Stimulated activated CD4-positive, alpha-beta T cell treated with anti-CD3 and anti-CD28 coated beads, Interleukin-1b, Interleukin-23, amount 100 ng/mL, for 1 hour (primary cell): ENCODE results near the gene ZNF646.

Experiments
- DNase-seq, 2 donors: peaks; one replicate each; pipeline ENCODE4 v3.0.0-alpha.2; 2020; ENCODE audit warnings: low read depth in 2 of 2

ZNF646 gene

GRCh38 chr16:31073970-31074813 lies at the start of gene ZNF646, which contains the start of gene ZNF668:
Gene ZNF646 (plus strand): TSS chr16:31074422. CDS start chr16:31076325, 1,903 bp downstream.
Gene ZNF668 (minus strand): TSS chr16:31074240. CDS start chr16:31064459, 9,781 bp downstream.
- peak; percentile 88 to 90 for DNase-seq

- DNase-seq: no peak
Measured at GRCh38 chr16:31025339-31025738, 48.9 kb upstream of the ZNF646 start.

- DNase-seq: no peak
Measured at GRCh38 chr16:31029272-31029671, 45.0 kb upstream of the ZNF646 start.

- no peak for DNase-seq
Measured at GRCh38 chr16:31031276-31031675, 42.9 kb upstream of the ZNF646 start.

GRCh38 chr16:31032736-31033708 lies 41.2 kb upstream of the ZNF646 start, which contains the start of gene STX4:
Gene STX4 (plus strand): TSS chr16:31033558. CDS start chr16:31033806, 248 bp downstream.
- DNase-seq: peak; percentile 92

- DNase-seq: peak; percentile 52 to 71
Measured at GRCh38 chr16:31033709-31034492, 40.3 kb upstream of the ZNF646 start.

- no peak for DNase-seq
Measured at GRCh38 chr16:31036691-31037090, 37.5 kb upstream of the ZNF646 start.

- no peak for DNase-seq
Measured at GRCh38 chr16:31038993-31039392, 35.2 kb upstream of the ZNF646 start.

GRCh38 chr16:31042866-31043265 lies 31.4 kb upstream of the ZNF646 start:
- no peak for DNase-seq

GRCh38 chr16:31043352-31043751 lies 30.9 kb upstream of the ZNF646 start:
- no peak for DNase-seq

GRCh38 chr16:31043898-31044481 lies 30.2 kb upstream of the ZNF646 start:
- DNase-seq: no peak

- no peak for DNase-seq
Measured at GRCh38 chr16:31050280-31051030, 23.8 kb upstream of the ZNF646 start.

GRCh38 chr16:31052114-31052513 lies 22.1 kb upstream of the ZNF646 start:
- no peak for DNase-seq

- no peak for DNase-seq
Measured at GRCh38 chr16:31055613-31056012, 18.6 kb upstream of the ZNF646 start.

GRCh38 chr16:31061126-31061812 lies 13.0 kb upstream of the ZNF646 start:
- no peak for DNase-seq

- DNase-seq: no peak
Measured at GRCh38 chr16:31061813-31062440, 12.3 kb upstream of the ZNF646 start.

GRCh38 chr16:31063495-31063842 lies 10.8 kb upstream of the ZNF646 start:
- DNase-seq: no peak

- no peak for DNase-seq
Measured at GRCh38 chr16:31063843-31064611, 10.2 kb upstream of the ZNF646 start.
